ENCODE data around the gene GNG7. TPM values are rescaled to one million over a fixed set of nuclear protein-coding genes. Genes with fewer than 3 reads are reported as not detected.

GNG7 gene
- total and polyA plus RNA-seq, 12 donors = 0.83 to 16.5 (median 7.8) TPM

- peaks cover 5% of the 10 kb centered on the region for H3K27me3 ChIP-seq
- TF ChIP-seq POLR2A (IDR thresholded peaks at IDR 0.05) = no peak
- TF ChIP-seq CTCF (IDR thresholded peaks at IDR 0.05) = no peak
- H3K4me3 ChIP-seq = no peak overlapping the region
- WGBS, 4 donors = 57 to 73% (median 66%) methylated on average over 2 to 13 of the region's 13 CpGs
- no peaks in the 10 kb centered on the region for H3K9me3 ChIP-seq (replicated peaks in 1 of 3)
- DNase-seq = no peak
- H3K4me1 ChIP-seq (replicated peaks in 1 of 2) = peaks cover 12 to 24% of the 10 kb centered on the region in 2 donors
- peak overlapping the region in 3 of 5 donors; percentile 16 to 73 (median 66) for H3K27ac ChIP-seq
- intact Hi-C loops (cut with DNase I) = no loop called here
- no peaks in the 10 kb centered on the region for H3K36me3 ChIP-seq (replicated peaks in 1 of 2)
Observed at GRCh38 chr19:2723345-2723715, 20.8 kb upstream of the GNG7 start.

GRCh38 chr19:2722541-2723344, 20.2 kb upstream of the GNG7 start:
- intact Hi-C loops (cut with DNase I) = no loop called here
- peaks cover 5% of the 10 kb centered on the region for H3K27me3 ChIP-seq
- TF ChIP-seq POLR2A (IDR thresholded peaks at IDR 0.05) (peak in 1 of 2 donors; percentile 32), CTCF (IDR thresholded peaks at IDR 0.05) (no peak)
- peaks cover 12 to 24% of the 10 kb centered on the region in 2 donors for H3K4me1 ChIP-seq (replicated peaks in 1 of 2)
- H3K27ac ChIP-seq = peak overlapping the region in 3 of 5 donors; percentile 16 to 73 (median 66)
- no peaks in the 10 kb centered on the region for H3K9me3 ChIP-seq (replicated peaks in 1 of 3)
- WGBS, 4 donors = 37 to 84% (median 49%) methylated on average over 4 to 28 of the region's 28 CpGs
- H3K4me3 ChIP-seq = no peak overlapping the region
- H3K36me3 ChIP-seq (replicated peaks in 1 of 2) = no peaks in the 10 kb centered on the region
- peak; percentile 84 to 94 (median 90) for DNase-seq

GRCh38 chr19:2721570-2722540, 19.4 kb upstream of the GNG7 start:
- peaks cover 3% of the 10 kb centered on the region for H3K27me3 ChIP-seq
- DNase-seq = no peak
- no peak for TF ChIP-seq POLR2A (IDR thresholded peaks at IDR 0.05)
- no peak for TF ChIP-seq CTCF (IDR thresholded peaks at IDR 0.05)
- H3K36me3 ChIP-seq (replicated peaks in 1 of 2) = no peaks in the 10 kb centered on the region
- H3K27ac ChIP-seq = no peak overlapping the region
- peak overlapping the region in 1 of 4 donors; percentile 45 for H3K4me3 ChIP-seq
- intact Hi-C loops (cut with DNase I) = no loop called here
- H3K4me1 ChIP-seq (replicated peaks in 1 of 2) = peaks cover 12 to 24% of the 10 kb centered on the region in 2 donors
- no peaks in the 10 kb centered on the region for H3K9me3 ChIP-seq (replicated peaks in 1 of 3)
- 47 to 60% (median 51%) methylated on average over 22 to 39 of the region's 39 CpGs for WGBS, 4 donors

All from adrenal gland (tissue), 12 donors.